Measurements from ENCODE around the gene DIP2B.
"Not testable (repeated sequence)": the region's sequence is repeated elsewhere in the genome, so short reads cannot be mapped to it uniquely, and the experiment has no call there.

The DIP2B gene

DNA sequence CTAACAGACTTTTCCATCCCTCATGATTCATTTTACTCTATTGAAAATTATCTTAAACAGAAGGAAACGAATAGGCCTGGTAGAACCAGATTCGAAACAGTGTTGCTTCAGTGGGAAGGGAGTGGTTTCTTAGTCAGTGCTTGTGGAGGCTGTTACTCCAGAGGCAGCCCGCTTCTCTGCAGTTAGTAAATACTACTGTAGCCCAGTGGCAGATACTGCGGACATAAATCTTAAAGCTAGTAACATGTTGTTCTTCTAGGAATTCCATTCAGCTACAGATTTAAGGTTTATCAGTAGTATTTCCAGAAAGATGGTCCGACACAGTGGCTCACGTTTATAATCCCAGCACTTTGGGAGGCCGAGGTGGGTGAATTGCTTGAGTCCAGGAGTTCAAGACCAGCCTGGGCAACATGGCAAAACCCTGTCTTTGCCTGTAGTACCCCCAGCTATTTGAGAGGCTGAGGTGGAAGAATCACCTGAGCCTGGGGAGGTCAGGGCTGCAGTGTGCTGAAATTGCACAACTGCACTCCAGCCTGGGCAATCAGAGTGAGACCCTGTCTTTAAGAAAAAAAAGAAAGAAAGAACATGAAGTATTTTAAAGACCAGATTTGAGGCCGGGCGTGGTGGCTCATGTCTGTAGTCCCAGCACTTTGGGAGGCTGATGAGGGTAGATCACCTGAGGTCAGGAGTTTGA lies 45.9 kb downstream of the DIP2B start:
- Mint-ChIP-seq H3K9me3 (peaks cover 3% of the 10 kb centered on the region), H3K27ac (no peak overlapping the region), H3K27me3 (ENCODE audit: low read depth) (no peaks in the 10 kb centered on the region), H3K36me3 (ENCODE audit: low read depth) (peaks cover 9% of the 10 kb centered on the region), H3K4me3 (no peak overlapping the region), H3K4me1 (ENCODE audit: low read depth) (peaks cover 20% of the 10 kb centered on the region)
- no peak for DNase-seq (ENCODE audit: low spot score)

- no peak overlapping the region for H3K4me3 Mint-ChIP-seq
- H3K36me3 Mint-ChIP-seq (ENCODE audit: low read depth) = peaks cover 9% of the 10 kb centered on the region
- no peaks in the 10 kb centered on the region for H3K27me3 Mint-ChIP-seq (ENCODE audit: low read depth)
- DNase-seq (ENCODE audit: low spot score) = no peak
- peaks cover 22% of the 10 kb centered on the region for H3K4me1 Mint-ChIP-seq (ENCODE audit: low read depth)
- peaks cover 3% of the 10 kb centered on the region for H3K9me3 Mint-ChIP-seq
- H3K27ac Mint-ChIP-seq = no peak overlapping the region
Measured at GRCh38 chr12:50551866-50552265, 47.1 kb downstream of the DIP2B start.

DNA sequence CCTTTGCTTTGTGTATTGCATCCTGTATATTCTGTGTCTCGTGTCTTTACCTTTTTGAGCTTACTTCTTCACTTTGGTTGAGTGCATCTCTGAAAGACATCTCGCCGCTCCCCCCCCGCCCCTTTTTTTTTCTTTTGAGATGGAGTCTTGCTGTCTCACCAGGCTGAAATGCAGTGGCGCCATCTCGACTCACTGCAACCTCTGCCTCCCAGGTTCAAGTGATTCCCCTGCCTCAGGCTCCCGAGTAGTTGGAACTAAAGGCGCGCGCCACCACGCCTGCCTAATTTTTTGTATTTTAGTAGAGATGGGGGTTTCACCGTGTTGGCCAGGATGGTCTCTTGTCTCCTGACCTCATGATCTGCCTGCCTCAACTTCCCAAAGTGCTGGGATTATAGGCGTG lies 49.9 kb downstream of the DIP2B start:
- Mint-ChIP-seq H3K9me3 (peaks cover 3% of the 10 kb centered on the region), H3K4me1 (ENCODE audit: low read depth) (peaks cover 24% of the 10 kb centered on the region), H3K27ac (no peak overlapping the region), H3K4me3 (no peak overlapping the region), H3K27me3 (ENCODE audit: low read depth) (no peaks in the 10 kb centered on the region), H3K36me3 (ENCODE audit: low read depth) (peaks cover 12% of the 10 kb centered on the region)
- DNase-seq (ENCODE audit: low spot score) = no peak

DNA sequence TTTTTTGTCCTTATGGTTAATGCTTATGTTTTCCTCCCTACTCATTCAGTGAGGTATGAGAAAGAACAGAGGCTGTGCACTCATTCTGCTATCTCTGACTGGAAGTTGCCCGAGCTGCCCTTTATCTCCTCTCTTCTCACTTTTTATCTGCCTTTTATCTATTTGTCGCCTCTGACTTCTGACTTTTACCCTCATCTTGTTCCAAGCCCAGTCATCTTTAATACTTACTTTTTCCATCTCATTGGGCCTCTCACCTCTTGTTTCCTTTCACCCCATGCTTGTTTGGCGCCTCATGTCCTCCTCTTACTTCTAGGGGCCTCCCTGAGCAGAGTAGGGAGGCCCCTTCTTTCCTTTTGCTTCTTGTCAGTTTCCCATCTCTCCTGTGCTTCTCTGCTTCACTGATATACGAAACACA lies 50.7 kb downstream of the DIP2B start:
- peak; percentile 63 for DNase-seq (ENCODE audit: low spot score)
- peak overlapping the region; percentile 71 for H3K27ac Mint-ChIP-seq
- peaks cover 3% of the 10 kb centered on the region for H3K9me3 Mint-ChIP-seq
- peak overlapping the region; percentile 2 for H3K4me3 Mint-ChIP-seq
- no peaks in the 10 kb centered on the region for H3K27me3 Mint-ChIP-seq (ENCODE audit: low read depth)
- peaks cover 12% of the 10 kb centered on the region for H3K36me3 Mint-ChIP-seq (ENCODE audit: low read depth)
- H3K4me1 Mint-ChIP-seq (ENCODE audit: low read depth) = peaks cover 24% of the 10 kb centered on the region

- Mint-ChIP-seq H3K4me3 (no peak overlapping the region), H3K27me3 (ENCODE audit: low read depth) (no peaks in the 10 kb centered on the region), H3K36me3 (ENCODE audit: low read depth) (peaks cover 10% of the 10 kb centered on the region), H3K9me3 (peaks cover 3% of the 10 kb centered on the region), H3K27ac (no peak overlapping the region), H3K4me1 (ENCODE audit: low read depth) (peaks cover 26% of the 10 kb centered on the region)
- DNase-seq (ENCODE audit: low spot score) = no peak
Measured at GRCh38 chr12:50556273-50556672, 51.5 kb downstream of the DIP2B start.

DNA sequence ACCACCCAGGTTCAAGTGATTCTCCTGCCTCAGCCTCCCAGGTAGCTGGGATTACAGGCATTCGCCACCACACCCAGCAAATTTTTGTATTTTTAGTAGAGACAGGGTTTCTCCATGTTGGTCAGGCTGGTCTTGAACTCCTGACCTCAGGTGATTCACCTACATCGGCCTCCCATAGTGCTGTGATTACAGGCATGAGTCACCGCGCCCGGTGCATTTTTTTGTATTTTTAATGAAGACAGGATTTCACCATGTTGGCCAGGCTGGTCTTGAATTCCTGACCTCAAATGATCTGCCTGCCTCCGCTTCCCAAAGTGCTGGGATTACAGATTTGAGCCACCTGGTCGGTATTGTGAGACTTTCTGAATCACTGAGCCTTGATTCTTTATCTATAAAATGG lies 52.0 kb downstream of the DIP2B start:
- H3K27me3 Mint-ChIP-seq (ENCODE audit: low read depth); H3K9me3 Mint-ChIP-seq; H3K4me3 Mint-ChIP-seq; DNase-seq (ENCODE audit: low spot score); H3K27ac Mint-ChIP-seq: not testable (repeated sequence)
- peaks cover 10% of the 10 kb centered on the region for H3K36me3 Mint-ChIP-seq (ENCODE audit: low read depth)
- H3K4me1 Mint-ChIP-seq (ENCODE audit: low read depth) = peaks cover 26% of the 10 kb centered on the region

GRCh38 chr12:50557421-50557820 lies 52.6 kb downstream of the DIP2B start:
- Mint-ChIP-seq H3K4me3 (no peak overlapping the region), H3K27me3 (ENCODE audit: low read depth) (no peaks in the 10 kb centered on the region), H3K27ac (no peak overlapping the region), H3K4me1 (ENCODE audit: low read depth) (peaks cover 24% of the 10 kb centered on the region), H3K9me3 (peaks cover 3% of the 10 kb centered on the region), H3K36me3 (ENCODE audit: low read depth) (peaks cover 8% of the 10 kb centered on the region)
- no peak for DNase-seq (ENCODE audit: low spot score)

GRCh38 chr12:50558970-50559369 lies 54.2 kb downstream of the DIP2B start:
- no peak for DNase-seq (ENCODE audit: low spot score)
- Mint-ChIP-seq H3K4me3 (no peak overlapping the region), H3K9me3 (no peaks in the 10 kb centered on the region), H3K27ac (no peak overlapping the region), H3K27me3 (ENCODE audit: low read depth) (no peaks in the 10 kb centered on the region), H3K4me1 (ENCODE audit: low read depth) (peaks cover 26% of the 10 kb centered on the region), H3K36me3 (ENCODE audit: low read depth) (peaks cover 4% of the 10 kb centered on the region)

DNA sequence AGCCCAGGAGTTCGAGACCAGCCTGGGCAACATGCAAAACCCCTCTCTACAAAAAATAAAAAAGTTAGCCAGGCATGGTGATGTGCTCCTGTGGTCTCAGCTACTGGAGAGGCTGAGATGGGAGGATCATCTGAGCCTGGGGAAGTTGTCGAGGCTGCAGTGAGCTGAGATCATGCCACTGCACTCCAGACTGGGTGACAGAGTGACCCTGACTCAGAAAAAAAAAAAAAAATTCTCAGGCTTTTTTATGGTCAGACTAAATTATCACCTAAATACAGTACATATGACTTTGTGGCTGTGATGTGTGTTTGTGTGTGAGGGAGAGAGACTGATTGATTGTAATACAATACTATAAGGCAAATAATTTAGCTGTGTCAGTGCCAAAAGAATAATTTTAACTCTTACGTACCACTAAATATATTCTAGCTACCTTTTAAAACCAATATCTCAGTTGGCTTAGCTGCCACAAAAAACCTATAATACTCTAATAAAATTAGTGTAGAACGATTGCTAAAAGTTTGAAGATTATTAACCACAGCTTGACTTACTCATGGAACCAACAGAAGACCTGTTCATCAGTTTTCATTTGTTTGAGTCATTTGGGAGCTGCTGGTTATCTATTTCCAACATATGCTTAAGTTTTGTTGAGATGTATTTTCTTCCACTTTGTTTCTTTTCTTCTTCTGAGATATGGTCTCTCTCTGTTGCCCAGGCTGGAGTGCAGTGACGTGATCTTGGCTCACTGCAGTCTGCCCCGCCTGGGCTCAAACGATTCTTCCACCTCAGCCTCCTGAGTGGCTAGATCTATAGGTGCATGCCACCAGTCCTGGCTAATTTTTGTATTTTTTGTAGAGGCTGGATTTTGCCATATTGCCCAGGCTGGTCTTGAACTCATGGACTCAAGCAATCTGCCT lies 58.0 kb downstream of the DIP2B start:
- Mint-ChIP-seq H3K4me3 (no peak overlapping the region), H3K27me3 (ENCODE audit: low read depth) (no peaks in the 10 kb centered on the region), H3K36me3 (ENCODE audit: low read depth) (peaks cover 3% of the 10 kb centered on the region), H3K27ac (no peak overlapping the region), H3K4me1 (ENCODE audit: low read depth) (peaks cover 18% of the 10 kb centered on the region), H3K9me3 (no peaks in the 10 kb centered on the region)
- no peak for DNase-seq (ENCODE audit: low spot score)

- Mint-ChIP-seq H3K4me1 (ENCODE audit: low read depth) (peaks cover 18% of the 10 kb centered on the region), H3K4me3 (no peak overlapping the region), H3K27ac (no peak overlapping the region)
Measured at GRCh38 chr12:50563434-50563787, 58.6 kb downstream of the DIP2B start.

DNA sequence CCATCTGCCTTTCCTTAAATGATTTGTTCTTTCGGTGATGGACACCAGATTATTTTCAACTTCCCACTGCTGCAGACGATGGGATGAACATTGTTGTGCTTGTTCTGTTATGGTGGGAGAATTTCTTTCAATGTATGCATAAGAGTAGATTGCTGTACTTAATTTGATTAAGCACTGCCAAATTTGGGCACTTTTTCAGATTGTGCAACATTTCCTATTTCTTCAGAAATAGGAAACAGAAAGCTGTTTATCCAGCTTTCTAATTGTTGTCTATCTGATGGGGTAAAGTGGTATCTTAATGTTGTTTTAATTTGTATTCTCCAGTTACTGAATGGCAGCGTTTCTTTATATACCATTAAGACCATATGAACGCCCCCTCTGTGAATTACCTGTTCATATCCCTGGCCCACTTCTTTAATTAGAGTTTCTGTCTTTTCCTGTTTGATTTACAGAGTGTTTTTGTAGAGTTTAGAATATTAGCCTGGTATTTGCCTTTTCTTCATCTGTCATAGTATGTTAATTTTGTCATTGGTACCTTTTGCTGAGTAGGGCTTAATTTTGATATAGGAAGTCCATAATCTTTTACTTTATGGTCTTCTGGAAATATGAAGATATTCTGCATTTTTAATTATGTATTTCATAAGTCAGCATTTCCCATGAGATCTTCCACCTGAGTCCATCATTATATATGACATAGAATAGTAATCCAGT lies 59.6 kb downstream of the DIP2B start:
- Mint-ChIP-seq H3K4me3 (no peak overlapping the region), H3K4me1 (ENCODE audit: low read depth) (peaks cover 20% of the 10 kb centered on the region), H3K27ac (no peak overlapping the region), H3K36me3 (ENCODE audit: low read depth) (no peaks in the 10 kb centered on the region), H3K27me3 (ENCODE audit: low read depth) (no peaks in the 10 kb centered on the region), H3K9me3 (no peaks in the 10 kb centered on the region)
- DNase-seq (ENCODE audit: low spot score) = no peak

More at GRCh38 chr12:50563434-50563787, 58.6 kb downstream of the DIP2B start:
- no peaks in the 10 kb centered on the region for H3K9me3 Mint-ChIP-seq
- peaks cover 1% of the 10 kb centered on the region for H3K36me3 Mint-ChIP-seq (ENCODE audit: low read depth)
- DNase-seq (ENCODE audit: low spot score) = no peak
- H3K27me3 Mint-ChIP-seq (ENCODE audit: low read depth) = no peaks in the 10 kb centered on the region

DNA sequence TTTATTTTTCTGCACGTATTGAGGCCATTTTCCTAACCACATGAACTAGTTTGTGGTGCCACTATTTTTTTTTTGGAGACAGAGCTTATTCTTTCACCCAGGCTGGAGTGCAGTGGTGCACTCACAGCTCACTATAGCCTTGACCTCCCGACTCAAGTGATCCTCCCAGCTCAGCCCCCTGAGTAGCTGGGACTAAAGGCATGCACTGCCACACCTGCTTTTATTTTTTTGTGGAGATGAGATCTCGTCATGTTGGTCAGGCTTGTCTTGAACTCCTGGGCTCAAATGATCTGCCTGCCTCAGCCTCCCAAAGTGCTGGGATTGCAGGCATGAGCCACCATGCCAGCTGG lies 60.1 kb downstream of the DIP2B start:
- no peak overlapping the region for H3K27ac Mint-ChIP-seq

GRCh38 chr12:50566066-50566465 lies 61.3 kb downstream of the DIP2B start:
- Mint-ChIP-seq H3K4me3 (no peak overlapping the region), H3K36me3 (ENCODE audit: low read depth) (no peaks in the 10 kb centered on the region), H3K27ac (no peak overlapping the region), H3K4me1 (ENCODE audit: low read depth) (peaks cover 18% of the 10 kb centered on the region), H3K27me3 (ENCODE audit: low read depth) (no peaks in the 10 kb centered on the region), H3K9me3 (no peaks in the 10 kb centered on the region)
- no peak for DNase-seq (ENCODE audit: low spot score)

More for the DNA sequence above, 60.1 kb downstream of the DIP2B start:
- Mint-ChIP-seq H3K36me3 (ENCODE audit: low read depth) (no peaks in the 10 kb centered on the region), H3K9me3 (no peaks in the 10 kb centered on the region), H3K27me3 (ENCODE audit: low read depth) (no peaks in the 10 kb centered on the region), H3K4me3 (no peak overlapping the region), H3K4me1 (ENCODE audit: low read depth) (peaks cover 20% of the 10 kb centered on the region)
- DNase-seq (ENCODE audit: low spot score) = no peak

DNA sequence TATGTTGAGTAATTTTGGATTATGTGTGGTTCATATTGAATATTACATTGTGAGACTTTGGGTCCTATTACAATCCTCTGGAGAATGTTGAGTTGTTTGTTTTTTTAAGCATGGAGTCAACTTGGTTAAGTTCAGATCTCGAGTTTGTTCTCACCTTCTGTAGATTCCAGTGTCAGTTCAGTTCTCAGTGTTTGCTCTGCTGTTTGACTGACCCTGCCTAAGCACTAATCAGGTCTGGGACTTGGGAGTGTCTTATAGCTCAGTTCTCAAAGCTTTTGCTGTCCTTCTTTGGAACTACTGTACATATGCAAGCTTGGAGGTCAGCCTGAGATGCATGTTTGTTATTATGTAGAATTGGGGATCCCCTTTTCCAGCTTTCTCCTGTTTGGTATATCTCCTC lies 63.1 kb downstream of the DIP2B start:
- Mint-ChIP-seq H3K27me3 (ENCODE audit: low read depth) (no peaks in the 10 kb centered on the region), H3K36me3 (ENCODE audit: low read depth) (no peaks in the 10 kb centered on the region), H3K27ac (no peak overlapping the region), H3K4me3 (no peak overlapping the region), H3K4me1 (ENCODE audit: low read depth) (peaks cover 18% of the 10 kb centered on the region), H3K9me3 (no peaks in the 10 kb centered on the region)
- DNase-seq (ENCODE audit: low spot score) = no peak

Data from T-helper 2 cell treated with Interferon-gamma antibody and Interleukin-4, amounts not matched to agents 5 μg/mL and 100 μg/mL, for 36 hours (primary cell).